AG10803 (cell line): ENCODE results near the gene ELSPBP1.
A peak's percentile ranks its signal among the peaks of the same experiment; 100 is the strongest.

Experiments
- DNase-seq: peaks from one replicate; pipeline ENCODE4 v3.0.0; 2010; ENCODE audit warnings: low read depth
- H3K4me3 ChIP-seq: 2 replicates; pipeline ENCODE4 v1.5.1; 2011; ENCODE audit warnings: mild to moderate bottlenecking, low read length, control low read depth
- CTCF ChIP-seq: conservative IDR thresholded peaks from 2 replicates; pipeline ENCODE4 v1.5.1; 2011; ENCODE audit warnings: mild to moderate bottlenecking, low read length, control low read depth, inconsistent platforms

The ELSPBP1 gene

GRCh38 chr19:47998800-47999199 is 4.4 kb downstream of the ELSPBP1 start:
- TF ChIP-seq CTCF, result no peak
- no peak overlapping the region for H3K4me3 ChIP-seq
- DNase-seq, result no peak

- no peak overlapping the region for H3K4me3 ChIP-seq
- no peak for TF ChIP-seq CTCF
- no peak for DNase-seq
Measured at GRCh38 chr19:48000846-48001245, 6.4 kb downstream of the ELSPBP1 start.

- no peak for DNase-seq
- no peak for TF ChIP-seq CTCF
- H3K4me3 ChIP-seq, result no peak overlapping the region
Measured at GRCh38 chr19:48004236-48004635, 9.8 kb downstream of the ELSPBP1 start.

- DNase-seq, result no peak
- no peak overlapping the region for H3K4me3 ChIP-seq
- peak; percentile 19 for TF ChIP-seq CTCF
Measured at GRCh38 chr19:48006762-48007161, 12.3 kb downstream of the ELSPBP1 start.

GRCh38 chr19:48010932-48011758 is 16.7 kb downstream of the ELSPBP1 start:
- H3K4me3 ChIP-seq, result no peak overlapping the region
- DNase-seq, result no peak
- no peak for TF ChIP-seq CTCF

- TF ChIP-seq CTCF, result no peak
- no peak for DNase-seq
- H3K4me3 ChIP-seq, result no peak overlapping the region
Measured at GRCh38 chr19:48020686-48021085, 26.3 kb downstream of the ELSPBP1 start.

GRCh38 chr19:48023011-48023410 is 28.6 kb downstream of the ELSPBP1 start:
- no peak overlapping the region for H3K4me3 ChIP-seq
- no peak for TF ChIP-seq CTCF
- no peak for DNase-seq
